ENCODE measurements around the gene AMZ1.

DNA sequence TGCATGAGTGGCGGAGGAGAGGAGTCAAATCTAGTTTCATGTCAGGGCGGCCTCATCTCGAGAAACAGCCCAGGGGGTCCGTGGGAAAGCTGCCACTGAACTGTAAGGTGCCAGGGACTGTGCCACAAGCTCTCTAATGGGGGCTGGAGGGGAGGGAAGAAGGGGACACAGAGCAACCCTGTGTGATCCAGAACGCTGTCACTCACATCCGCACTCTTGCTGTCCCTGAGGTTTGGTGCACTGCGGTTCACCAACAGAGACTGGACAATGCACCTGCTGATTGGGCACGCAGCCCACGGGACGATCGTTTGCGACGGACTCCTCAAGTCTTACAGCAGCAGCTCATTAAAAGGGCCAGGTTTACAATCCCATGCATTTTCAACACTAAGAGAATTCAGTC is 47.7 kb downstream of the AMZ1 start:
- TF ChIP-seq, protein P1, sequence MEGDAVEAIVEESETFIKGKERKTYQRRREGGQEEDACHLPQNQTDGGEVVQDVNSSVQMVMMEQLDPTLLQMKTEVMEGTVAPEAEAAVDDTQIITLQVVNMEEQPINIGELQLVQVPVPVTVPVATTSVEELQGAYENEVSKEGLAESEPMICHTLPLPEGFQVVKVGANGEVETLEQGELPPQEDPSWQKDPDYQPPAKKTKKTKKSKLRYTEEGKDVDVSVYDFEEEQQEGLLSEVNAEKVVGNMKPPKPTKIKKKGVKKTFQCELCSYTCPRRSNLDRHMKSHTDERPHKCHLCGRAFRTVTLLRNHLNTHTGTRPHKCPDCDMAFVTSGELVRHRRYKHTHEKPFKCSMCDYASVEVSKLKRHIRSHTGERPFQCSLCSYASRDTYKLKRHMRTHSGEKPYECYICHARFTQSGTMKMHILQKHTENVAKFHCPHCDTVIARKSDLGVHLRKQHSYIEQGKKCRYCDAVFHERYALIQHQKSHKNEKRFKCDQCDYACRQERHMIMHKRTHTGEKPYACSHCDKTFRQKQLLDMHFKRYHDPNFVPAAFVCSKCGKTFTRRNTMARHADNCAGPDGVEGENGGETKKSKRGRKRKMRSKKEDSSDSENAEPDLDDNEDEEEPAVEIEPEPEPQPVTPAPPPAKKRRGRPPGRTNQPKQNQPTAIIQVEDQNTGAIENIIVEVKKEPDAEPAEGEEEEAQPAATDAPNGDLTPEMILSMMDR (IDR thresholded peaks at IDR 0.05) = no peak
- TF ChIP-seq POLR2A (IDR thresholded peaks at IDR 0.05) = no peak

Data from lower leg skin (tissue), 3 donors.